ENCODE data around the gene KCNQ5. TPM values are rescaled to one million over a fixed set of nuclear protein-coding genes. Genes with fewer than 3 reads are reported as not detected.

KCNQ5 gene
- total RNA-seq, 1 experiment from 2014 or later = 17.8 TPM

- no peak overlapping the region for H3K4me3 ChIP-seq (ENCODE audit: low read depth, low read length, poor library complexity, severe bottlenecking)
- no peaks in the 10 kb centered on the region for H3K27me3 ChIP-seq (replicated peaks; ENCODE audit: insufficient read depth, low read depth, low read length, poor library complexity)
- no peak overlapping the region for H3K27ac ChIP-seq (ENCODE audit: low read depth, low read length, poor library complexity, severe bottlenecking)
- TF ChIP-seq EZH2 (IDR thresholded peaks at IDR 0.05; ENCODE audit: borderline replicate concordance, low read depth, low read length, poor library complexity, severe bottlenecking) (no peak), CTCF (conservative IDR thresholded peaks at IDR 0.05; ENCODE audit: low read depth, low read length) (no peak)
- intact Hi-C loops (cut with micrococcal nuclease; ENCODE audit: unreplicated experiment) = no loop called here
- H3K36me3 ChIP-seq (ENCODE audit: insufficient read depth, low read length, poor library complexity, severe bottlenecking) = no peaks in the 10 kb centered on the region
- no TSS peak for BruUV-seq (replicated peaks)
- H3K4me1 ChIP-seq (ENCODE audit: insufficient read depth, low read length, poor library complexity, severe bottlenecking) = peaks cover 10% of the 10 kb centered on the region
- no peak for DNase-seq (ENCODE audit: low spot score)
- H3K9me3 ChIP-seq (ENCODE audit: low read depth, low read length, poor library complexity, severe bottlenecking) = no peaks in the 10 kb centered on the region
- ChIA-PET POLR2A (ENCODE audit: low non-redundant PET) (no interaction called here), CTCF (no interaction called here)
These were observed 69.4 kb downstream of the KCNQ5 start for GRCh38 chr6:72691249-72691648.

GRCh38 chr6:72696055-72696454 lies 74.2 kb downstream of the KCNQ5 start:
- H3K27me3 ChIP-seq (replicated peaks; ENCODE audit: insufficient read depth, low read depth, low read length, poor library complexity) = no peaks in the 10 kb centered on the region
- peaks cover 10% of the 10 kb centered on the region for H3K4me1 ChIP-seq (ENCODE audit: insufficient read depth, low read length, poor library complexity, severe bottlenecking)
- BruUV-seq (replicated peaks) = no TSS peak
- H3K4me3 ChIP-seq (ENCODE audit: low read depth, low read length, poor library complexity, severe bottlenecking) = no peak overlapping the region
- H3K9me3 ChIP-seq (ENCODE audit: low read depth, low read length, poor library complexity, severe bottlenecking) = no peaks in the 10 kb centered on the region
- intact Hi-C loops (cut with micrococcal nuclease; ENCODE audit: unreplicated experiment) = no loop called here
- ChIA-PET POLR2A (ENCODE audit: low non-redundant PET) (no interaction called here), CTCF (no interaction called here)
- H3K36me3 ChIP-seq (ENCODE audit: insufficient read depth, low read length, poor library complexity, severe bottlenecking) = no peaks in the 10 kb centered on the region
- H3K27ac ChIP-seq (ENCODE audit: low read depth, low read length, poor library complexity, severe bottlenecking) = no peak overlapping the region
- TF ChIP-seq CTCF (conservative IDR thresholded peaks at IDR 0.05; ENCODE audit: low read depth, low read length) (no peak), EZH2 (IDR thresholded peaks at IDR 0.05; ENCODE audit: borderline replicate concordance, low read depth, low read length, poor library complexity, severe bottlenecking) (no peak)
- no peak for DNase-seq (ENCODE audit: low spot score)

GRCh38 chr6:72699159-72699558 lies 77.3 kb downstream of the KCNQ5 start:
- Histone ChIP-seq H3K9me3 (ENCODE audit: low read depth, low read length, poor library complexity, severe bottlenecking) (no peaks in the 10 kb centered on the region), H3K27ac (ENCODE audit: low read depth, low read length, poor library complexity, severe bottlenecking) (no peak overlapping the region), H3K27me3 (replicated peaks; ENCODE audit: insufficient read depth, low read depth, low read length, poor library complexity) (no peaks in the 10 kb centered on the region), H3K4me3 (ENCODE audit: low read depth, low read length, poor library complexity, severe bottlenecking) (no peak overlapping the region), H3K36me3 (ENCODE audit: insufficient read depth, low read length, poor library complexity, severe bottlenecking) (no peaks in the 10 kb centered on the region), H3K4me1 (ENCODE audit: insufficient read depth, low read length, poor library complexity, severe bottlenecking) (no peaks in the 10 kb centered on the region)
- DNase-seq (ENCODE audit: low spot score) = no peak
- ChIA-PET POLR2A (ENCODE audit: low non-redundant PET) (no interaction called here), CTCF (no interaction called here)
- TF ChIP-seq EZH2 (IDR thresholded peaks at IDR 0.05; ENCODE audit: borderline replicate concordance, low read depth, low read length, poor library complexity, severe bottlenecking) (no peak), CTCF (conservative IDR thresholded peaks at IDR 0.05; ENCODE audit: low read depth, low read length) (no peak)
- no TSS peak for BruUV-seq (replicated peaks)
- intact Hi-C loops (cut with micrococcal nuclease; ENCODE audit: unreplicated experiment) = no loop called here
